Vagina (tissue), 2 donors: ENCODE measurements around the gene AKAP6. TPM values are rescaled to one million over a fixed set of nuclear protein-coding genes. Genes with fewer than 3 reads are reported as not detected.
A peak's percentile ranks its signal among the peaks of the same experiment; 100 is the strongest.

Experiments
- DNase-seq, 2 donors: peaks; one replicate each; pipeline ENCODE4 v3.0.0-alpha.2; 2017; ENCODE audit errors: extremely low spot score in 2 of 2
- H3K27ac ChIP-seq: fragments of 200-600 bp; sonication (generic); one replicate; pipeline ENCODE4 v1.5.1; 2019
- H3K27me3 ChIP-seq: fragments of 200-600 bp; sonication (generic); one replicate; pipeline ENCODE4 v1.5.1; 2019
- H3K36me3 ChIP-seq, 2 donors: fragments of 200-600 bp; sonication (generic); one replicate each; pipeline ENCODE4 v1.5.1; 2017 to 2019
- H3K4me1 ChIP-seq: fragments of 200-600 bp; sonication (generic); one replicate; pipeline ENCODE4 v1.5.1; 2019
- H3K4me3 ChIP-seq, 2 donors: fragments of 200-600 bp; sonication (generic); 1 replicate in 1 of 2; 2 replicates in 1 of 2; pipeline ENCODE4 v1.5.1; 2016 to 2019
- H3K9me3 ChIP-seq: fragments of 200-600 bp; sonication (generic); one replicate; pipeline ENCODE4 v1.5.1; 2019
- POLR2A ChIP-seq, 2 donors: fragments of 450-650 bp; IDR thresholded peaks; one replicate each; pipeline ENCODE4 v1.6.1; 2017; ENCODE audit warnings: antibody characterized with exemption in 2 of 2, mild to moderate bottlenecking in 2 of 2, moderate library complexity in 2 of 2
- POLR2AphosphoS5 ChIP-seq, 2 donors: sonication (generic); formaldehyde crosslinking; IDR thresholded peaks; one replicate each; pipeline ENCODE4 v1.9.0; 2017; ENCODE audit warnings: antibody characterized with exemption in 2 of 2, mild to moderate bottlenecking in 2 of 2, low read depth in 1 of 2; ENCODE audit not compliant: insufficient read depth in 1 of 2
- intact Hi-C: fragments of 100-400 bp; cut with DNase I; formaldehyde crosslinking; loops from one replicate; pipeline ENCODE4 v1.15.1; 2023
- total RNA-seq: library from RNA; depleted of rRNA; stranded (reverse); fragments of >200 nt; gene quantifications from one replicate; pipeline ENCODE4 v1.2.3, GENCODE V29; 2016
- TF ChIP-seq, protein P1 (sequence below), 3 experiments: fragments of 450-650 bp in 2 of 3; fragments of 200-600 bp in 1 of 3; sonication (generic) in 1 of 3; IDR thresholded peaks; one replicate each; pipeline ENCODE4 v1.5.1; 2017 to 2019; ENCODE audit warnings: antibody characterized with exemption in 3 of 3, mild to moderate bottlenecking in 2 of 3, moderate library complexity in 2 of 3

The AKAP6 gene
- total RNA-seq, 1 donor from 2014 or later: 3.9 TPM

DNA sequence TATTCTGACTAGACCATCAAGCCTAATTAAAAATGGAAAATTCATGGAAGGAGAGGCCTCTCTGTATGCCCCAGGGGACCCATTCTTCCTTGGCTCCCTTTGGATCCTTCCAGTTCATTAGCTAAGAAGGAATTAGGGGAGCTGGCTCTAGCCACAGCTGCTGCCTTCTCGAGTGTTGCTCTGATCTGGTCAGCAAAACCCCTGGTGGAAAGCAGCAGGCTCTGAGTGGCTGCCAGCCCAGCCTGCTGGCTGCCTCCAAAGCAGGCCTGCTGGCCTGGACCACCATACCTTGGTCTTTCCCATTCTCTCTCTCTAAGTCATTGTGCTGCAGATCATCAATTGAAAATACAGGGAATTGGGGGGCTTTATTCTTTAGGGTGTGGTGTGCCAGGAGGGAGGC lies 29.0 kb upstream of the AKAP6 start:
- DNase-seq: no peak
- intact Hi-C loops: no loop called here
- TF ChIP-seq POLR2A (IDR thresholded peaks at IDR 0.05) (no peak), POLR2AphosphoS5 (IDR thresholded peaks at IDR 0.05; ENCODE audit: insufficient read depth in 1 of 2, low read depth in 1 of 2) (no peak)
- TF ChIP-seq, protein P1, sequence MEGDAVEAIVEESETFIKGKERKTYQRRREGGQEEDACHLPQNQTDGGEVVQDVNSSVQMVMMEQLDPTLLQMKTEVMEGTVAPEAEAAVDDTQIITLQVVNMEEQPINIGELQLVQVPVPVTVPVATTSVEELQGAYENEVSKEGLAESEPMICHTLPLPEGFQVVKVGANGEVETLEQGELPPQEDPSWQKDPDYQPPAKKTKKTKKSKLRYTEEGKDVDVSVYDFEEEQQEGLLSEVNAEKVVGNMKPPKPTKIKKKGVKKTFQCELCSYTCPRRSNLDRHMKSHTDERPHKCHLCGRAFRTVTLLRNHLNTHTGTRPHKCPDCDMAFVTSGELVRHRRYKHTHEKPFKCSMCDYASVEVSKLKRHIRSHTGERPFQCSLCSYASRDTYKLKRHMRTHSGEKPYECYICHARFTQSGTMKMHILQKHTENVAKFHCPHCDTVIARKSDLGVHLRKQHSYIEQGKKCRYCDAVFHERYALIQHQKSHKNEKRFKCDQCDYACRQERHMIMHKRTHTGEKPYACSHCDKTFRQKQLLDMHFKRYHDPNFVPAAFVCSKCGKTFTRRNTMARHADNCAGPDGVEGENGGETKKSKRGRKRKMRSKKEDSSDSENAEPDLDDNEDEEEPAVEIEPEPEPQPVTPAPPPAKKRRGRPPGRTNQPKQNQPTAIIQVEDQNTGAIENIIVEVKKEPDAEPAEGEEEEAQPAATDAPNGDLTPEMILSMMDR (IDR thresholded peaks at IDR 0.05): no peak
- H3K27me3 ChIP-seq: no peaks in the 10 kb centered on the region
- H3K27ac ChIP-seq: no peak overlapping the region
- H3K4me1 ChIP-seq: no peaks in the 10 kb centered on the region
- no peaks in the 10 kb centered on the region for H3K9me3 ChIP-seq
- H3K36me3 ChIP-seq: no peaks in the 10 kb centered on the region
- H3K4me3 ChIP-seq: no peak overlapping the region

DNA sequence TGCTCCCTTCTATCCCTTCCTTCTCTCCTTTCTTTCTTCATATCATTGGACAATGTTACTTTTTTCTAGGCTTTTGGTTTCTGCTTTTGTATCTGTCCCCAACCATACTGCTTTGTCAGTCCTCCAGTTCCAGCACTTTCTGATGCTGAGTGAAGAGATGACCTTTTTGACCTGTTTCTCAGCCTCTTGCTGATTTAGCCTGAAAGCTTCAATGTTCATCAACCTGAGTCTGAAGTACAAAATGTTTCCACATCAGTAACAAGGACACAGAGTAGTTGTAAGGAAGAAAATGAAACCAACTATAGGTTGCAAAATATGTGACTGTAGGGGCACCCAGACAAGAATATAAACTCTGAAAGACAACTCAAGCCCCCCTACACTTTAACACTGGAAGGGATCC lies 25.2 kb upstream of the AKAP6 start:
- H3K4me1 ChIP-seq: peaks cover 5% of the 10 kb centered on the region
- no peak overlapping the region for H3K27ac ChIP-seq
- H3K36me3 ChIP-seq: no peaks in the 10 kb centered on the region
- no peak overlapping the region for H3K4me3 ChIP-seq
- TF ChIP-seq, protein P1 (IDR thresholded peaks at IDR 0.05): no peak
- TF ChIP-seq POLR2AphosphoS5 (IDR thresholded peaks at IDR 0.05; ENCODE audit: insufficient read depth in 1 of 2, low read depth in 1 of 2): no peak
- TF ChIP-seq POLR2A (IDR thresholded peaks at IDR 0.05): no peak
- no peaks in the 10 kb centered on the region for H3K27me3 ChIP-seq
- no peak for DNase-seq
- no peaks in the 10 kb centered on the region for H3K9me3 ChIP-seq
- intact Hi-C loops: no loop called here

DNA sequence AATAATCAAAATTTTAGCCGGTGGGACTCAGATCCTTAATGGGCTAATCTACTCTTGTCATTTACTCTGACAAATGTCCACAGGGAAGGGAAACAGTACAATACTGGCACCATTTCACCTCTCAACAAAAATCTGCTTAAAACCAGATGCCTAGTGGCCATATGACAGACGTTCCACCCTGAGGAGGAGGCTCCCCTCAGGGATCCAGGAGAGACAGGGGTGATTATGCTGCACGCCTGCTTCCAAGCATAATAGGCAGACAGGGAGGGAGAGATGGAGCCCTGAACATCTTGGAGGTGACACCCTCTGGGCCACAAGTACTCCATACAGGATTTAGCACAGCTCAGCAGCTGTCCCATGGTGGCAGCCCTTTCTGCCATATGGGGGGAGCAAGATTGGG lies 24.8 kb upstream of the AKAP6 start:
- DNase-seq: no peak
- no peaks in the 10 kb centered on the region for H3K27me3 ChIP-seq
- intact Hi-C loops: no loop called here

DNA sequence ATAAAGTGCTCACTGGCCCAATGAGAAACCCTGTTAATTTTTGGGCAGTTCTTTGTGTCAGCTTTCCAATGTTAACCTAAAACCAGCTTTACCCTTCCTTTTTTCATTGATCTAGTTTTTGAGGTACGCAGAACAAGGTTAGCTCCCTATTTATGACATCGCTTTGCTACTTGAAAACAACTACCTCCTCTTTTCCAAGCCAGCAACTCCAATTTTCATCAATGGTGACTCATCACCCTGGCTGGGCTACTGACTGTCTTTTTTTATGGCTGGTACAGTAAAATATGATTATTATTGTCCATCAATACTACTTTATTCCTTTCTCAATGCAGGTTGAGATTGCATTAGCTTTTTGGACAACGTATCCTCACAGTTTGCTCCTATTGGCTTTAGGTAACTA lies 22.5 kb upstream of the AKAP6 start:
- TF ChIP-seq POLR2AphosphoS5 (IDR thresholded peaks at IDR 0.05; ENCODE audit: insufficient read depth in 1 of 2, low read depth in 1 of 2): no peak
- TF ChIP-seq, protein P1 (IDR thresholded peaks at IDR 0.05): no peak
- no peak for TF ChIP-seq POLR2A (IDR thresholded peaks at IDR 0.05)
- intact Hi-C loops: no loop called here
- H3K4me3 ChIP-seq: no peak overlapping the region
- DNase-seq: no peak
- H3K4me1 ChIP-seq: peaks cover 5% of the 10 kb centered on the region
- no peaks in the 10 kb centered on the region for H3K27me3 ChIP-seq
- no peaks in the 10 kb centered on the region for H3K9me3 ChIP-seq
- H3K27ac ChIP-seq: no peak overlapping the region
- H3K36me3 ChIP-seq: no peaks in the 10 kb centered on the region

More for the DNA sequence above, 24.8 kb upstream of the AKAP6 start:
- no peak for TF ChIP-seq POLR2A (IDR thresholded peaks at IDR 0.05)
- no peak overlapping the region for H3K4me3 ChIP-seq
- H3K36me3 ChIP-seq: no peaks in the 10 kb centered on the region
- H3K4me1 ChIP-seq: peaks cover 5% of the 10 kb centered on the region
- no peaks in the 10 kb centered on the region for H3K9me3 ChIP-seq
- no peak overlapping the region for H3K27ac ChIP-seq

DNA sequence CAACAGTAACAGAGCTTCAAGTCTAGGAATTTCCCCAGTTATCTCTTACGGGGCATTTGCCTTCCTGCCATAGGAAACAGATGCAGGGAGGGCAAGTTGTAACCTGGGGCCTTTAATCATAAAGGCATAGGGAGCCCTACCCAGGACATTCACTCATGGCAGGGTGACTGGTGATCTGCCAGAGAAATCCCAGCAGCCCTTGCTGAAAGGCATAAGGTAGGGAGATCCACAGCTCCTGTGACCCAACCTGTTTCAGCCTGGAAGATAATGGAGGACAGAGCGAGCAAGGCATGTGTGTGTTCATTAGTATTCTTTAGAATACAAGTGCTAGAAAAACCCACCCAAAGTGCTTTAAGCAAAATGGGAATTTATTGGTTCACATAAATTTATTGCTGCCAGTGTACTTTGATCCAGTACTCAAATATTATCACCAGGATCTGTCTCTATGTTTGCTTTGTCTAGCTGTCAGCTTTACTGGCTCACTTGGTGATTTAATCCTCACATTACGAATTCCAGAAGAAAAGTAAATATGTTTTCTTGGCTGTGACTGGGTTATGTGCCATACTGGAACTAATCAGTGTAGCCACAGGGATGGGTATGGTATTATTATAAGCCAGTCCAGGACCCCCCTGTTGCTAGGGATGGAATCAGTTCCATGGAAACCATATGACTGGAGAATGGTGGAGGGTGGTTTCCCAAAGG lies 21.1 kb upstream of the AKAP6 start:
- no peak for DNase-seq
- no peak overlapping the region for H3K27ac ChIP-seq
- H3K4me1 ChIP-seq: peaks cover 5% of the 10 kb centered on the region
- intact Hi-C loops: no loop called here
- no peaks in the 10 kb centered on the region for H3K27me3 ChIP-seq
- TF ChIP-seq POLR2AphosphoS5 (IDR thresholded peaks at IDR 0.05; ENCODE audit: insufficient read depth in 1 of 2, low read depth in 1 of 2): peak in 1 of 2 donors; percentile 63
- TF ChIP-seq POLR2A (IDR thresholded peaks at IDR 0.05): no peak
- no peaks in the 10 kb centered on the region for H3K9me3 ChIP-seq
- H3K36me3 ChIP-seq: no peaks in the 10 kb centered on the region
- no peak overlapping the region for H3K4me3 ChIP-seq

DNA sequence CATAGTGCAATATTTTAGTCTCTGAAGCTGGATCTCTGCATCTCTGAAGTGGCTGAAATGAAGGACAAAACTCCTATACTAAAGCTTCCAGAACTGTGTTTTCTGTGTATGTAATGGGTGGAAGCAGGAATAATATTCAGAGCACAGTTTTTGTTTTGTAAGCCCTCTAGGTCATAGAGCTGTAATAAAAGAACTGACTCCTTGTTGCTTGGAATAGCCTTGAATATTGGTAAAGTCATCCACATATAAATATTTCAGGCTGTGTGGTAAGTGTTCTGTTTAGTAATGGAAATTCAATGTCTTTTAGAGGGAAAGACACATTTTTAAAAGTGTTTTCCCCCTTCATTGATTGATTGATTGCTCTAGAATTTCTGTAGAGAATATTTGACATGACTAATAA lies 18.2 kb upstream of the AKAP6 start:
- Histone ChIP-seq H3K27ac (no peak overlapping the region), H3K4me3 (no peak overlapping the region), H3K9me3 (no peaks in the 10 kb centered on the region), H3K36me3 (no peaks in the 10 kb centered on the region), H3K4me1 (peaks cover 5% of the 10 kb centered on the region), H3K27me3 (no peaks in the 10 kb centered on the region)
- intact Hi-C loops: no loop called here
- DNase-seq: no peak
- TF ChIP-seq POLR2A (IDR thresholded peaks at IDR 0.05) (no peak), POLR2AphosphoS5 (IDR thresholded peaks at IDR 0.05; ENCODE audit: insufficient read depth in 1 of 2, low read depth in 1 of 2) (no peak)
- TF ChIP-seq, protein P1 (IDR thresholded peaks at IDR 0.05): no peak
